Activated CD4-positive, alpha-beta T cell treated with anti-CD3 and anti-CD28 coated beads for 4 hours (primary cell): ENCODE data around the gene HAPSTR1.
"Not testable (repeated sequence)": the region's sequence is repeated elsewhere in the genome, so short reads cannot be mapped to it uniquely, and the experiment has no call there.

Experiments
- DNase-seq, 2 donors: peaks; one replicate each; pipeline ENCODE4 v3.0.0-alpha.2; 2020

The HAPSTR1 gene

GRCh38 chr16:9090960-9091866, at the start of gene HAPSTR1:
Gene HAPSTR1, plus strand, starts transcription at chr16:9091644. Its CDS starts 401 bp downstream, at chr16:9092045.
- peak; percentile 99 to 100 for DNase-seq

- DNase-seq = no peak
These were observed 48.9 kb upstream of the HAPSTR1 start for GRCh38 chr16:9042533-9042932.

GRCh38 chr16:9042964-9043680, 48.3 kb upstream of the HAPSTR1 start:
- DNase-seq = no peak

GRCh38 chr16:9045562-9045961, 45.9 kb upstream of the HAPSTR1 start:
- DNase-seq = not testable (repeated sequence)

GRCh38 chr16:9046667-9047055, 44.8 kb upstream of the HAPSTR1 start:
- DNase-seq = no peak

- peak; percentile 53 to 61 for DNase-seq
These were observed 43.6 kb upstream of the HAPSTR1 start for GRCh38 chr16:9047689-9048301.

- no peak for DNase-seq
These were observed 43.1 kb upstream of the HAPSTR1 start for GRCh38 chr16:9048302-9048700.

- DNase-seq = no peak
These were observed 42.2 kb upstream of the HAPSTR1 start for GRCh38 chr16:9049241-9049640.

- DNase-seq = peak in 1 of 2 donors; percentile 8
These were observed 41.2 kb upstream of the HAPSTR1 start for GRCh38 chr16:9050102-9050830.

- no peak for DNase-seq
These were observed 38.3 kb upstream of the HAPSTR1 start for GRCh38 chr16:9053006-9053601.

- no peak for DNase-seq
These were observed 37.0 kb upstream of the HAPSTR1 start for GRCh38 chr16:9054460-9054859.

- no peak for DNase-seq
These were observed 36.3 kb upstream of the HAPSTR1 start for GRCh38 chr16:9055115-9055514.

- DNase-seq = no peak
These were observed 35.8 kb upstream of the HAPSTR1 start for GRCh38 chr16:9055661-9056060.

- DNase-seq = no peak
These were observed 35.4 kb upstream of the HAPSTR1 start for GRCh38 chr16:9056061-9056460.

GRCh38 chr16:9058211-9058610, 33.2 kb upstream of the HAPSTR1 start:
- no peak for DNase-seq

GRCh38 chr16:9060225-9060624, 31.2 kb upstream of the HAPSTR1 start:
- no peak for DNase-seq

GRCh38 chr16:9061358-9061813, 30.1 kb upstream of the HAPSTR1 start:
- DNase-seq = no peak

GRCh38 chr16:9062301-9062700, 29.1 kb upstream of the HAPSTR1 start:
- DNase-seq = no peak

- no peak for DNase-seq
These were observed 26.4 kb upstream of the HAPSTR1 start for GRCh38 chr16:9065077-9065476.

GRCh38 chr16:9068886-9069285, 22.6 kb upstream of the HAPSTR1 start:
- no peak for DNase-seq

- no peak for DNase-seq
These were observed 21.2 kb upstream of the HAPSTR1 start for GRCh38 chr16:9070254-9070653.

GRCh38 chr16:9071377-9071776, 20.1 kb upstream of the HAPSTR1 start:
- no peak for DNase-seq
